Pons (tissue), 1 donor: Measurements from ENCODE around the gene ZDHHC16.

ENCODE experiments used
- DNase-seq: peaks from one replicate; pipeline ENCODE4 v3.0.0-alpha.2; 2016; ENCODE audit warnings: low spot score

ZDHHC16 gene

GRCh38 chr10:97479939-97480338 lies 34.0 kb downstream of the ZDHHC16 start:
- DNase-seq, result no peak

- no peak for DNase-seq
Observed at GRCh38 chr10:97481071-97481470, 35.1 kb downstream of the ZDHHC16 start.

GRCh38 chr10:97482381-97482780 lies 36.4 kb downstream of the ZDHHC16 start:
- no peak for DNase-seq

- no peak for DNase-seq
Observed at GRCh38 chr10:97483506-97483905, 37.5 kb downstream of the ZDHHC16 start.

GRCh38 chr10:97483921-97484320 lies 37.9 kb downstream of the ZDHHC16 start:
- no peak for DNase-seq

GRCh38 chr10:97485647-97486281 lies 39.8 kb downstream of the ZDHHC16 start:
- DNase-seq, result no peak

- DNase-seq, result peak; percentile 89
Observed at GRCh38 chr10:97490592-97490991, 44.6 kb downstream of the ZDHHC16 start.

- DNase-seq, result peak; percentile 97
Observed at GRCh38 chr10:97494151-97494550, 48.2 kb downstream of the ZDHHC16 start.

- peak; percentile 43 for DNase-seq
Observed at GRCh38 chr10:97494863-97495506, 49.0 kb downstream of the ZDHHC16 start.

GRCh38 chr10:97497572-97498075 lies 51.6 kb downstream of the ZDHHC16 start:
- DNase-seq, result peak; percentile 72

- DNase-seq, result peak; percentile 98
Observed at GRCh38 chr10:97498076-97498840, 52.3 kb downstream of the ZDHHC16 start, which contains the start of gene MMS19. MMS19 (minus strand) TSS chr10:97498422; CDS start chr10:97498384, 38 bp downstream.

- DNase-seq, result peak; percentile 34
Observed at GRCh38 chr10:97498841-97499560, 53.0 kb downstream of the ZDHHC16 start, which contains the start of gene UBTD1. UBTD1 (plus strand) TSS chr10:97498924; CDS start chr10:97499204, 280 bp downstream.

GRCh38 chr10:97499561-97500296 lies 53.8 kb downstream of the ZDHHC16 start:
- DNase-seq, result peak; percentile 53

- no peak for DNase-seq
Observed at GRCh38 chr10:97500297-97500575, 54.3 kb downstream of the ZDHHC16 start.

- no peak for DNase-seq
Observed at GRCh38 chr10:97502916-97503315, 56.9 kb downstream of the ZDHHC16 start.

- DNase-seq, result no peak
Observed at GRCh38 chr10:97503406-97503805, 57.4 kb downstream of the ZDHHC16 start.

GRCh38 chr10:97505152-97505551 lies 59.2 kb downstream of the ZDHHC16 start:
- no peak for DNase-seq

GRCh38 chr10:97506199-97506991 lies 60.4 kb downstream of the ZDHHC16 start:
- DNase-seq, result no peak
